SK-N-MC (cell line): ENCODE measurements around the gene CCDC60.

Experiments used
- EZH2 ChIP-seq: fragments of 200-600 bp; sonication (generic); IDR thresholded peaks from one replicate; pipeline ENCODE4 v1.6.1; 2017; ENCODE audit warnings: antibody characterized with exemption
- FOXP2 ChIP-seq: optimal IDR thresholded peaks from 2 replicates; pipeline ENCODE3; 2011; ENCODE audit warnings: mild to moderate bottlenecking, moderate library complexity; ENCODE audit not compliant: insufficient read depth; ENCODE audit errors: extremely low read length, control extremely low read depth
- POLR2AphosphoS5 ChIP-seq: IDR thresholded peaks from 2 replicates; pipeline ENCODE4 v1.6.1; 2012; ENCODE audit warnings: mild to moderate bottlenecking, low read depth, low read length, borderline replicate concordance

- TF ChIP-seq POLR2AphosphoS5: no peak
- no peak for TF ChIP-seq EZH2
- no peak for TF ChIP-seq FOXP2
Measured at GRCh38 chr12:119475650-119476049, 141.1 kb downstream of the CCDC60 start.
